Body of pancreas (tissue), 4 donors: ENCODE data around the gene KIF3C.

Source experiments
- POLR2A ChIP-seq, 3 donors: fragments of 450-650 bp; IDR thresholded peaks; one replicate each; pipeline ENCODE4 v1.6.1; 2016; ENCODE audit warnings: antibody characterized with exemption in 3 of 3, mild to moderate bottlenecking in 2 of 3
- TF ChIP-seq, protein P1 (sequence below), 7 experiments: fragments of 450-650 bp in 4 of 7; fragments of 200-600 bp in 3 of 7; sonication (generic) in 3 of 7; IDR thresholded peaks; one replicate each; pipeline ENCODE4 v1.5.1; 2016 to 2019; ENCODE audit warnings: antibody characterized with exemption in 7 of 7

DNA sequence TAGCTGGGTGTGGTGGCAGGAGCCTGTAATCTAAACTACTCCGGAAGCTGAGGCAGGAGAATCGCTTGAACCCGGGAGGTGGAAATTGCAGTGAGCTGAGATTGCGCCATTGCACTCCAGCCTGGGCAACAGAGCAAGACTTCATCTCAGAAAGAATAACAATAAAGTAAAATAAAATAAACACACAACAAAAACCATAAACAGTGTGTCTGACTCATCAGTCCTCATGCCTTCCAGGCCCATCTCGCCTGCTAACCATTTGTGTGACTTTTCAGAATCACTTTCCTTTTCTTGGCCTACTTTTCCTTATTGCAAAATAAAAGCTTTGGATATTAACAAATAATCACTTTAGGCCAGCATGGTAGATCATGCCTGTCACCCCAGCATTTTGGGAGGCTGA, 62.0 kb downstream of the KIF3C start:
- TF ChIP-seq, protein P1, sequence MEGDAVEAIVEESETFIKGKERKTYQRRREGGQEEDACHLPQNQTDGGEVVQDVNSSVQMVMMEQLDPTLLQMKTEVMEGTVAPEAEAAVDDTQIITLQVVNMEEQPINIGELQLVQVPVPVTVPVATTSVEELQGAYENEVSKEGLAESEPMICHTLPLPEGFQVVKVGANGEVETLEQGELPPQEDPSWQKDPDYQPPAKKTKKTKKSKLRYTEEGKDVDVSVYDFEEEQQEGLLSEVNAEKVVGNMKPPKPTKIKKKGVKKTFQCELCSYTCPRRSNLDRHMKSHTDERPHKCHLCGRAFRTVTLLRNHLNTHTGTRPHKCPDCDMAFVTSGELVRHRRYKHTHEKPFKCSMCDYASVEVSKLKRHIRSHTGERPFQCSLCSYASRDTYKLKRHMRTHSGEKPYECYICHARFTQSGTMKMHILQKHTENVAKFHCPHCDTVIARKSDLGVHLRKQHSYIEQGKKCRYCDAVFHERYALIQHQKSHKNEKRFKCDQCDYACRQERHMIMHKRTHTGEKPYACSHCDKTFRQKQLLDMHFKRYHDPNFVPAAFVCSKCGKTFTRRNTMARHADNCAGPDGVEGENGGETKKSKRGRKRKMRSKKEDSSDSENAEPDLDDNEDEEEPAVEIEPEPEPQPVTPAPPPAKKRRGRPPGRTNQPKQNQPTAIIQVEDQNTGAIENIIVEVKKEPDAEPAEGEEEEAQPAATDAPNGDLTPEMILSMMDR (IDR thresholded peaks at IDR 0.05): no peak
- TF ChIP-seq POLR2A (IDR thresholded peaks at IDR 0.05): no peak
